ENCODE measurements around the gene SBSN. TPM values are rescaled to one million over a fixed set of nuclear protein-coding genes. Genes with fewer than 3 reads are reported as not detected.

Gene SBSN
- total RNA-seq, 2 experiments from 2014 or later: not detected

- ChIA-PET CTCF (ENCODE audit: unreplicated experiment) (no interaction called here), POLR2A (no interaction called here)
- Histone ChIP-seq H3K9me2 (ENCODE audit: insufficient read depth, low read length) (no peaks in the 10 kb centered on the region), H3K4me3 (ENCODE audit: low read depth, low read length, poor library complexity, severe bottlenecking) (no peak overlapping the region), H3K27ac (ENCODE audit: low read depth, low read length, poor library complexity, severe bottlenecking) (no peak overlapping the region), H3K36me3 (ENCODE audit: insufficient read depth, low read length) (no peaks in the 10 kb centered on the region), H3K4me1 (ENCODE audit: insufficient read depth, low read length, poor library complexity, severe bottlenecking) (no peaks in the 10 kb centered on the region), H3K79me2 (ENCODE audit: insufficient read depth, low read depth, low read length) (no peaks in the 10 kb centered on the region), H4K20me1 (ENCODE audit: insufficient read depth, low read length) (no peaks in the 10 kb centered on the region), H3K9me3 (ENCODE audit: low read length) (no peaks in the 10 kb centered on the region), H2AFZ (ENCODE audit: low read length) (no peak overlapping the region), H3K4me2 (ENCODE audit: low read length) (no peak overlapping the region)
- BruUV-seq (replicated peaks): no TSS peak
- intact Hi-C loops (cut with micrococcal nuclease; ENCODE audit: unreplicated experiment): no loop called here
- TF ChIP-seq CTCF (conservative IDR thresholded peaks at IDR 0.05; ENCODE audit: low read length): no peak
- no peak for TF ChIP-seq EZH2phosphoT487 (IDR thresholded peaks at IDR 0.05; ENCODE audit: borderline replicate concordance, low read depth, low read length)
- DNase-seq (ENCODE audit: low spot score): no peak
Measured at GRCh38 chr19:35519291-35519690, 8.8 kb downstream of the SBSN start.

GRCh38 chr19:35518313-35518712 lies 9.8 kb downstream of the SBSN start:
- POLR2A ChIA-PET: no interaction called here
- Histone ChIP-seq H3K27ac (ENCODE audit: low read depth, low read length, poor library complexity, severe bottlenecking) (no peak overlapping the region), H3K4me1 (ENCODE audit: insufficient read depth, low read length, poor library complexity, severe bottlenecking) (no peaks in the 10 kb centered on the region), H3K9me3 (ENCODE audit: low read length) (no peaks in the 10 kb centered on the region), H3K79me2 (ENCODE audit: insufficient read depth, low read depth, low read length) (no peaks in the 10 kb centered on the region), H2AFZ (ENCODE audit: low read length) (no peak overlapping the region), H3K36me3 (ENCODE audit: insufficient read depth, low read length) (no peaks in the 10 kb centered on the region), H3K4me2 (ENCODE audit: low read length) (no peak overlapping the region), H3K4me3 (ENCODE audit: low read depth, low read length, poor library complexity, severe bottlenecking) (no peak overlapping the region), H4K20me1 (ENCODE audit: insufficient read depth, low read length) (no peaks in the 10 kb centered on the region), H3K9me2 (ENCODE audit: insufficient read depth, low read length) (no peaks in the 10 kb centered on the region)
- BruUV-seq (replicated peaks): no TSS peak
- CTCF ChIA-PET (ENCODE audit: unreplicated experiment): no interaction called here
- intact Hi-C loops (cut with micrococcal nuclease; ENCODE audit: unreplicated experiment): no loop called here
- no peak for TF ChIP-seq CTCF (conservative IDR thresholded peaks at IDR 0.05; ENCODE audit: low read length)
- TF ChIP-seq EZH2phosphoT487 (IDR thresholded peaks at IDR 0.05; ENCODE audit: borderline replicate concordance, low read depth, low read length): no peak
- no peak for DNase-seq (ENCODE audit: low spot score)

- TF ChIP-seq EZH2phosphoT487 (IDR thresholded peaks at IDR 0.05; ENCODE audit: borderline replicate concordance, low read depth, low read length): no peak
- no peak for TF ChIP-seq CTCF (conservative IDR thresholded peaks at IDR 0.05; ENCODE audit: low read length)
- no TSS peak for BruUV-seq (replicated peaks)
- POLR2A ChIA-PET: interaction anchor here (0.6 kb wide), 1 partner anchor 123 kb away, joined by 3 read pairs; no protein-coding TSS in a partner anchor
Measured at GRCh38 chr19:35517342-35517741, 10.8 kb downstream of the SBSN start.

More at GRCh38 chr19:35517342-35517741, 10.8 kb downstream of the SBSN start:
- Histone ChIP-seq H4K20me1 (ENCODE audit: insufficient read depth, low read length) (no peaks in the 10 kb centered on the region), H2AFZ (ENCODE audit: low read length) (no peak overlapping the region), H3K9me3 (ENCODE audit: low read length) (no peaks in the 10 kb centered on the region), H3K4me3 (ENCODE audit: low read depth, low read length, poor library complexity, severe bottlenecking) (no peak overlapping the region), H3K9me2 (ENCODE audit: insufficient read depth, low read length) (no peaks in the 10 kb centered on the region), H3K27ac (ENCODE audit: low read depth, low read length, poor library complexity, severe bottlenecking) (no peak overlapping the region), H3K4me2 (ENCODE audit: low read length) (no peak overlapping the region), H3K4me1 (ENCODE audit: insufficient read depth, low read length, poor library complexity, severe bottlenecking) (no peaks in the 10 kb centered on the region), H3K36me3 (ENCODE audit: insufficient read depth, low read length) (no peaks in the 10 kb centered on the region), H3K79me2 (ENCODE audit: insufficient read depth, low read depth, low read length) (no peaks in the 10 kb centered on the region)
- intact Hi-C loops (cut with micrococcal nuclease; ENCODE audit: unreplicated experiment): no loop called here
- DNase-seq (ENCODE audit: low spot score): no peak
- CTCF ChIA-PET (ENCODE audit: unreplicated experiment): no interaction called here
